Brain pericyte (primary cell): ENCODE data around the gene ARHGAP32.
"Not testable (repeated sequence)": the region's sequence is repeated elsewhere in the genome, so short reads cannot be mapped to it uniquely, and the experiment has no call there.

ENCODE experiments used
- DNase-seq: peaks from one replicate; pipeline ENCODE4 v3.0.0-alpha.2; 2012; ENCODE audit warnings: low read depth, low spot score

ARHGAP32 gene

DNA sequence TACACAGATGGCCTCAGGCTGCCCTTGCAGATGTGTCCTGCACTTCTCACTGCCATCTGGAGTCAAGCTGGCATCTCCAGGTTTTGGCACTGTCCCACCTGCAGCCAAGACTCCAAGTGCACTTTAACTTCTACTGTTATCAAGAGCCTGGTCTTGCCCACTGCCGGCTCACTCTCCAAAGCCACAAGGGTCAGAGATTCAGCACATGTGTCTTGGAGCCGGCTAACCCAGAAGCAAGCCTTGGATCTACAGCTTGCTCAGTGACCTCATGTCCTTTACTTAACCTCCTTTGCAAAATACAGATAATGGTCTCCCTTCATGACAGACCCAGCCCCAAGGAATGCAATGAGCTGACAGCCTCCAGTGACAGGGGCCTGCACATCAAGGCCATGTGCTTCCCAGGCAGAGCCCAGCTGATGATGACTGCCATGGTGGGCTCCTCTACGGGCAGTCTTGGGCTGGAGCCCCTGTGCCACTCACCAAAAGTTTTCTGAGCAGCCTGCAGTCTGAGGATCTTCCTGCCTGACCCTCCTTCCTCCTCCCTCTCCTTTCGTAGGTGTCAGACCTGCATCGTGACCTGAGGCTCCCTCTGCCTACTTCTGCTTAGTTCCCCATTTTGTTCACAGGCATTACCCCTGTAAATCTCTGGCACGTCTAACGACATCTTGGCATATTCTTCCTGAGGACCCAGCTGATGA lies 258.5 kb downstream of the ARHGAP32 start:
- DNase-seq, result no peak

DNA sequence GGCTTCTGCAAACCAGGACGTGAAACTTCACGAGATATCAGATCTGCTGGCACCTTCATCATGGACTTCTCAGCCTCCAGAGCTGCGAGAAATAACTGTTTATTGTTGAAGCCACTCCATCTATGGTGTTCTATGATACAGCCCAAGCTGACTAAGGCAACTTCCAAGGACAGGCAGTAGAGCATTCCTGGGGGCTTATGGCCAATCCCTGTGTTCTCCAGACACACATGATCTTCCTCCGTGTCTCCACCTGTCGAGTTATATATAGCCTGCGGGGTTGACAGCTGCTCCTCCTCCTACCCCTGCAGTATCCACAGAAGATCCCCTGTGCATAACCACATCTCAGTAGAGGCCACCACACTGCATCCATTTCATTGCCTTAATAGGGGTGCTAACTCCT lies 260.5 kb downstream of the ARHGAP32 start:
- DNase-seq, result no peak

DNA sequence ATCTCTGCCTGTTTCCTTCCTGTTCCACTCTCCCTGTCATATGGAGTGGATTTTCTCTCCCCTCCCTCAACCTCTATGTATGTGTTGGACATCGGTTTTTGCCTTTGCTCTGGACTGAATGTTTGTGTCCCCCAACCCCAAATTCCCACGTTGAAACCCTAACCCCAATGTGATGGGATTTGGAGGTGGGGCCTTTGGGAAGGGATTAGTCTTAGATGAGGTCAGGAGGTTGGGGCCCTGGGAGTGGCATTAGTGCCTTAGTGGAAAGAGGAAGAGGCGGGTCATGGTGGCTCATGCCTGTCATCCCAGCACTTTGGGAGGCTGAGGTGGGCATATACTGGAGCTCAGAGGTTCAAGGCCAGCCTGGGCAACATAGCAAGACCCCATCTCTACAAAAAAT lies 261.1 kb downstream of the ARHGAP32 start:
- DNase-seq, result no peak

DNA sequence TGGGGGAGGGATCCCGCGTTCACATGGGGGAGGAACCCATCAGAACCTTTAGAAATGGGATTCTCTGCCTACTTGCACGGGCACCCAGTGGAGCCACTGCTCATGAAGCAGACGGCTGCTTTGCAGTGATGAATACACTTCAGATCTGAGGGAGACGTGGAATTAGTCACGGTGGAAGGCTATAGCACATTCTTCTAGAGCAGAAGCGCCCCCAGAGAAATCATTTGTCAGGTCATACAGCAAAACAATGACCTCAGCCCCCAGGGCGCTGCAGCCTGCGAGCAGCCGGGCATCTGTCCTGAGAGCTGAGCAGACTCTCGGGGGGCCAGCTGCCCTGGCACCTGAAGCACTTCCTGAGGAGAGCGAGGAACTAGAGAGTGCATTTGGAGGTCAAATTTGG lies 262.1 kb downstream of the ARHGAP32 start:
- DNase-seq, result no peak

DNA sequence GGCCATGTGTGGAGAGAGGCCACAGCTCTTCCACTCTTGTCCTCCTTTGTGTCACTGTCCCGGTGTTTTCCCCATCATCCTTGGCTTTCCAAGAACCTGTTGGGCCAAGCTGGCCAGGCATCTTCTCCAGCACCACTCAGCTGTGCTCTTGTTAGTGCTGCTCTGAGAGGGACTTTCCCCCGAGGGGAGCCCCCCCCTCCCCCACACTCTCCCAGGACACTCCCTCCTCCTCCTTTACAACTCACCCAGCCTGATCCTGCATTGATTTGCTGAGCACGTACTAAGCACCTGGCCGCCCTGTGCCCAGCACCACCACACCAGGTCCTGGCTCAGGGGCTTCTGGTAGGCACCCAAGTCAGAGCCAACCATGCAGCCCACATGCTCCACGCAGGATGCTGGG lies 262.7 kb downstream of the ARHGAP32 start:
- no peak for DNase-seq

DNA sequence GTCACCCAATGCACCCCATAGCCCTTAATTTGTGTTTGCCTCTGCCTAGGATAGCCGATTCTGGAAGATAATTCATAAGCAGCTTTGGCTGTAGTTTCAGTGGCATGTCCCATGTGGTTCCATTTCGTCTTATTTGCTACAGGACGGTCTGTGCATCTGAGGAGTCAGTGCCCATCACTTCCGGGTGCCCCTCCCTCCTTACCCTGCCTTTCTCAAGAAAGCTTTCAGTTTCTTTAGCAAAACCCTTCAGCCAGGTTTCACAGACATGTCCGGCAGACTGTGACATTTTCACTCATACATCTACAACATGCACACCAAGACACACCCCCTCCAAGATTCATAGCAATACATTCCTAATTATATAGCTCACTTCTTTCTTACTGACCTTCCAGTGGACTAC lies 263.7 kb downstream of the ARHGAP32 start:
- no peak for DNase-seq

DNA sequence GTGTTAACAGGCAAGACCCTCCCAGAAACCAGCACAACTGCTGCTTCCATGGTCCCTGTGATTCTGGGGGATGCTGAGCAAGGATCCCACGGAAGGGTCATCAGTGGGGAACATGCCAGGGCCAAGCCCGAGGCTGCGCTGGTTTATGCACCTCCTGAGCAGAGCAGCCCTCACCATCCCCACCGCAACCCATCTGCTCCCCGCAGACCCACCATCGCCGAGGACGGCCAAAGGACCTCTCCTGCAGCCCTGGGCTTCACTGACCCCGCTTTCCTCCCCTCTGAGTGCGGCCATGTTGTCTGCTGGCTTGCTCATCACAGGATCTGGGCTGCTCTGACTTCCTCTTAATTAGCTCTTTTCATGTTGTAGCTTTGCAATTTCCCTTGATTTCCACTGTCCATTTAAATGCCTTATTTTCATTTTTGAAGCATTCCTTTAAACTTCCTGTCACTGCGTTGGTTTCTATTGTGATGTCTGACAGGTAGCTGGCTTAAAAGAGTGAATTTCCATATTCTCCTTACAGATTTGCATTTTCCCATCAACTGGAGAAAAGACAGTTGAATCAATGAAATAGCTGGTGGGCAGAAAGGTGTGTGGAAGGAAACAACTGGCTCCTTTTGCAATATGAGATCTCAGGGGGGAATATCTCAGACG lies 264.3 kb downstream of the ARHGAP32 start:
- no peak for DNase-seq

DNA sequence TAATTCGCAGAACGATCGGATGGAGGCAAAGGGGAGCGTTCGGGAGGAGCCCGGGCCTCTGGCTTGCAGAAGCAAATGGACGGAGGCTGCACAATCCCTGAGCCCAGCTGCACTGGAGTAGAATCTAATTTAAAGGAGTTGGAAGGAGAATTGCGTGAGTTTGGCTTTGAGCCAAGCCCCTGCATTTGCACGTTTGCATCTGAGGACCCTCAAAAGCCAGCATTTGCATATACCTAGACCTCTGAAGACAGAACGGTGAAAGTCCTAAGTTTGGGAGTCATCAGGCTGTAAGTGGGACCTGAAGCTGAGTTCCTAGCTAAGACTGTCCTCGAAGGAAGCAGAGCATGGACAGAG lies 265.0 kb downstream of the ARHGAP32 start:
- DNase-seq, result no peak

DNA sequence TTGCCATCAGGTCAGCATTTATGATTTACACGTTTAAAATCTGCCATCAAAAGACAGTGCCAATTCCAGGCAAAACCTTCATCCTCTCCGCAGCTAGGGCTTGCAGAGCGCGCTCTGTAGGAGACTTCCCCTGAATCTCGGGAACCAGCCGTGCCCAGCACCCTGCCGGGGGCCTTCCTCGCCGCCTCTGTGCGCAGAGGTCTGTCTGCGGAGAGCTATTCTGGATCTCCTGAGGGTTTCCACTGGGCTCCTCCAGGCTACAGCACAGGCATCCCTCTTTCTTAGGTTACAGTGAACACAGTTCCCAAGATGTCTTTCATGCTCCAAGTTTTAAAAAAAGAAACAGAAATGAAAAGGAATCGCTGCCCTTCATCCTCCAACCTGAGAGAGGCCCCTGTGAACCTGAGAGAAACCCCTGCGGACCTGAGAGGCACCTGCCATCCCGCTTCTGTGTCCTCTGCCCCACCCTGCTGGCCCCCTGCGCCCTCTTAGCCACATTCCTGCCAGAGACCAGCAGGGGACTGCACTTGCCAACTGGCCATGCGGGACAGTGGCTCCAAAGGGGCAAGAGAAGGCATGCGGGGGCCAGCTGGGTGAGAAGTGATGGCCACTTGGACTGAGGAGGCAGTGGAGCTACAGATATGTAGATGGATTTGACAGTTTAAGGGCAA lies 265.6 kb downstream of the ARHGAP32 start:
- DNase-seq, result no peak

DNA sequence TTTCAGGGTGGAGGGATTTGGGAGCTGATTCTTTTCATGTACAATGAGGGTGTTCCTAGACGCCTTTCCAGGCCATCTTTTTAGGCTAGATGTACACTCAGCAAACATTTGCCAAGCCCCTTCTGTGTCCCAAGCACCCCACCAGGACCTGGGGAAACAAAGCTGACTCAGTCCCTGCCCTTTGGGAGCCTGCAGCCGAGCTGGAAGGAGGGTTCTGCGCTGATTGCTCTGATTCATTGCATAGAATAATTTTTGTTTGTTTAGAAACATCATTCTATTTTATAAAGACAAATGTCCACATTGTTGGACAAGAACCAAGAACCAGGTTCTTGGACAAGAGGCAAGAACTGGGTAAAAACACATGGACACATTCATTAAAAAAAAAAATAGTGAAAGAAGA lies 266.1 kb downstream of the ARHGAP32 start:
- DNase-seq, result no peak

DNA sequence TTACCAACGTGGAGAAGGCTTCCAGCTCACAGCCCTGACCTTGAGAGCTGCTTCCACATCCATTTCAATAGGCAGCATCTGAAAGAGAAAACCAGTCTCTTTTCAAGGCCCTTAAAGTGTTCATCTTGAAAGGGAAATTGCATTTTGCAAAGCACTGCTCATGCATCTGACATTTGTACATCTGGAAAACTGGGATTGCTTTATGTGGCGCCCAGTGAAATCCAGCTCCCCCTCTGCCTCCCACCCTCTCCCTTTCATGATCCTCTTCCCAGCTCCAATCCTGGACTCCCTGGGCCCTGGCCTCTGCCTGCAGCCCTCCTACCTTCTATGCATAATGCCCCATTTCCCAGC lies 266.9 kb downstream of the ARHGAP32 start:
- no peak for DNase-seq

DNA sequence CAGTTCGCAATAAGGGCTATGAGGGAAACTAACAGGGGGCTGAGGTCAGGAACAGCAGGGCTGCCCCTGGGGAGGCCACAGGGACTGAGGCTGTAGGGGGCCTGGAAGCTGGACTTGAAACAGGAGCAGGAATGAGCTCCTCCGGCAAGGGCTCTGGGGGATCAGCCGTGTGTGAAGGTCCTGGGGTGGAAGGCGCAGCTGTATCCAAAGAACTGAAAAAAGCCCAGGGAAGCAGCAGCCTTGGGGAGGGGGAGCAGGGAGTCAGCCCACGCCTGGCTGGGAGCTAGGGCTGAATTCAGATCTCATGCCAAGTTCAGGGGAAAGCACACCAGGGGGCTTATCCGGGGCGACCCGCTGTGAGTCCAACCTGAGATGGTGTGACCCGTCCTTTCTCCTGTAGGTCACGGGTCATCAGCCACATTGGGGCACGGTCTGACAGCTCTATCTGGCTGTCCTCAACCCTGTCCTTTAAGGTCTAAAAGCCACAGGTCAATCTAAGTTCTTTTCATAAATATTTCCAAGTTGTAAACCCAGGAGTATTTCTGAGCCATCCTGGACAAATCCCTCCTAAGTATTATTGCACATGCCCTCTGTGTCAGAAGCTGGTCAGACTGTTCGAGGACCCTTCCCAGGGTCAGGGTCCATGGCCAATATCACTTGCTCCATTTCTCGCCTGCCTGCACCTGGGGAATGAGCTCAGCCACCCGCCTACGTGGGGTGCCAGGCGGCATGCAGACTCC lies 267.4 kb downstream of the ARHGAP32 start:
- DNase-seq, result no peak

DNA sequence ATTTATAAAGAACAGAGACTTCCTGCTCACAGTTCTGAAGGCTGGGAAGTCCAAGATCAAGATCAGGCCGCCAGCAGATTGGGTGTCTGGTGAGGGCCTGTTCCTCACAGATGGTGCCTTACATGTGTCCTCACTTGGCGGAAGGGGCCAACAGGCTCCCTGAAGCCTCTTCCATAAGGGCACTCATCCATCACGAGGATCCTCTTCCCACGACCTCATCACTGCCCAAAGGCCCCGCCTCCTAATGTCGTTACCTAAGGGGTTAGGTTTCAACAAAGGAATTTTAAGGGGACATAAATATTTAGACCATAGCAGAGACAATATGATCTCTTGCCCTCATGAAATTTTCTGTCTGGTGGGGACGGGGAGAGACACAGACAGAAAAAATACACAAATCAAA lies 268.0 kb downstream of the ARHGAP32 start:
- no peak for DNase-seq

DNA sequence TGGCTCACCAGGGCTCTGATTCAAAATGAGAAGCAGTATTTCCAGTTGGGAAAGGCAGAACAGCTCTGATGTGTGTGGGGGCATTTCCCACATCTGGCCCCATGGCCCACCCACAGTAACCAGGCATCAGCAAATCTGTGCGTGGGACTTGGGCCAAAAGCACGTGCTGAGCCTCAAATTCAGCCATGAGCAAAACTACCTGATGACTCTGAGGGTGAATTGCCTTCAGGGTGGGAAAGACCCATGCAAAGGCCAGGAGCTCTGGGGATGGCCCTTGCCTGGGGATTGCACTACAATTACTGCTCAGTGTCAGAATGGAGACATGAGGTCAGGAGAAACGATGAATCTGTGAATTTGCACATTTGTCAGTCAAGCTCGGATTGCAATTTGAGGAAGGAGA lies 270.3 kb downstream of the ARHGAP32 start:
- no peak for DNase-seq

DNA sequence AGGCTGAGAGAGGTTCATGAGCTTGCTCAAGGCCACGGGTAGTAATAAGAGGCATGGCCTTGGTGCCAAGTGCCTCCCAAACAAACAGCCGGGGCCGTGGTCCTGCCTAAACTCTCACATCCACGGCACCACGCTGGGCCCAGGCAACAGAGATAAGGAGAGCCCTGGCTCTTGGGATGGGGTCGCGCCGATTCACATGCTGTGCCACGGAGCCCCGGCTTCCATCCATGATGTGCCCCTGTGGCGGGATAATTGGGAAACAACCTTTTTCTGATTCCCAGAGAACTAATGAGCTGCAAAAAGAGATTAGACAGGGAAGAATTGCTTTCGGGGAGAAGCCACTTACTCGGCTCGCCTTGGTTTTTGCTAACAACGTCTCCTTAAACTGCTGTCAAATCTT lies 271.5 kb downstream of the ARHGAP32 start:
- no peak for DNase-seq

DNA sequence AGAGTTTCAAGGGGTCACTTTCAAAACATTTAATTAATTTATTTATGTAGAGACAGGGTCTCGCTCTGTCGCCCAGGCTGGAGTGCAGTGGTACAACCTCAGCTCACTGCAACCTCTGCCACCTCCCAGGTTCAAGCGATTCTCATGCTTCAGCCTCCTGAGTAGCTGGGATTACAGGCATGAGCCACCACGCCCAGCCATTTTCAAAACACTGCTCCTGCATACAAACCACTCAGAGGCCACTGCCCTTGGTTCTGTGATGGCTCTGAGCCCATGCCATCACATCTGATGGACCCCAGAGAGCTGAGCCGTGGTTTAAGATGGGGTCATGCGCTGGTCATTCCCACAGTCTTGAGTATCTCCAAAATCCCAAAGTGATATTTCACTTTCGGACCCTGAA lies 272.5 kb downstream of the ARHGAP32 start:
- not testable (repeated sequence) for DNase-seq

DNA sequence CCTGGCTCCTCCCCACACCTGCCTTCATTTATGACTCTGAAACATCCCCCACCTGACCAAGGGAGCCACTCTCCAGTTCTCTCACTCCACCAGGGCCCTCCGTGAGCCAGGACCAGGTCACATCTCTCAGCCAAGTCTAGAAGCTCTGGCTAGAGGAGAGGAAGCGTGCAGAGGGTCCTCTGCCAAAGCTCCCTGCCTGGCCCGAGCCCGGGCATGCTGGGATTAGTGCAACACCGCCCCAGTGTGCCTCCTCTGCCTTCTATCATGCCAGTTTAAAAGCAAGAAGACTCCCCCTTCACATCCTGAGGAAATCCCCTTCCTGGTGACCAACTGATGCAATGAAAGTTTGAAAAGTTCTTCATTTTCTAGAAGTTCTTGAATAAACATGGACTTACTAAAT lies 272.9 kb downstream of the ARHGAP32 start:
- DNase-seq, result no peak

DNA sequence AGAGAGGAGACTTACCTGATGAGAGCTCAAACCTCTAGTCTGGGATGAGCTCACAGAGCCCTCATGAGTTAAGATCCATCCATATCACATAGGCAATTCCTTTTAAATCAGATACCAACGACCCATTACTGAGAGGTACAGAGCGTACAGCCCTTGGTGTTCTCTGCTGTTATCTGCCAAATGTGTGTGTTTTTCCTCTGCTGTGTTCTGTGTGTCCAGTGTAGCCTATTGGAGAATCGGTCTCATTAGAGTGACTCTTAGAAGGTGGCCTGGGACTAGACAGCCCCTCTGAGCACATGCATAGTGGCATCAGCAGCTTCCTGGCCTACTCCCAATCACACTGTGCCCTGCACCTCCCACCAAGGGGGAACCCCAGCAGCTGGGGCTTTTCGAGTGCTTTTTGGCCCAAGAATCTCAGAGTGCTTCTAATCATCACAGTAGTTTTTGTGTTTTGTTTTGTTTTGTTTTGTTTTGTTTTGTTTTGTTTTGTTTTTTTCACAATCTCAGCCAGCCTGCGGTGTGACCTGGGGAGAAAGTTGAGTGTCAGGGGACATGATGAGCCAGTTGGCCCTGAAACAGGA lies 274.9 kb downstream of the ARHGAP32 start:
- no peak for DNase-seq

DNA sequence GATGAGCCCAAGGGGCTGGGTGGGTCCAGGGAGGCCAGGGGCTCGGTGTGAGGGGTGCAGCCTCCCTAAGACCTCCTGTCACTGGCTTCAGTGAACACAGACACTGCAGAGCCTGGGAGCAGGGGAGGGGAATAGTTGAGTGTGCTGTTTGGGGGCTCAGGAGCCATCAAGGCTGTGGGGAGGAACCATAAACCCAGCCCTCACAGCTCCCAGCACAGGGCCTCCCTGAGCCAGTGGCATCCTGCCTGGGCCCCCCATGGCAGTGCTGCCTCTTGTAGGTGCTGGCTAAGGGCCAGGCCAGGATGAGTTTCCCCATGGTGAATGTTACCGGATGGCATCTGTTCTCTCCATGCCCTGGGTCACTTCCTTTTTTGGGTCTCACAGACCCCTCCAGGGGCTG lies 275.4 kb downstream of the ARHGAP32 start:
- DNase-seq, result no peak

DNA sequence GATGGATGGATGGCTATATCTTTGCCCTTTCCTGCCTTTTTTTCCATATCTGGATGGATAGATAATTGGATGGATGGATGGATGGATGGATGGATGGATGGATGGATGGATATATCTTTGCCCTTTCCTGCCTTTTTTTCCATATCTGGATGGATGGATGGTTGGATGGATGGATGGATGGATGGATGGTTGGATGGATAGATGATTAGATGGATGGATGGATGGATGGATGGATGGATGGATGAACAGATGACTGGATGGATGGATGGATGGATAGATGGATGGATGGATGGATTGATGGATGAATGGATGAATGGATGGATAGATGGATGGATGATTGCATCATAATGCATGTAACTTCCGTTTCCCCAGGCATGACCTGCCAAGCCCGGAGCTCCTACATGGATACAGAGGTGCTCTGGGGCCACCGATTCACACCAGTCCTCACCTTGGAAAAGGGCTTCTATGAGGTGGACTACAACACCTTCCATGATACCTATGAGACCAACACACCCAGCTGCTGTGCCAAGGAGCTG lies 276.0 kb downstream of the ARHGAP32 start:
- no peak for DNase-seq

DNA sequence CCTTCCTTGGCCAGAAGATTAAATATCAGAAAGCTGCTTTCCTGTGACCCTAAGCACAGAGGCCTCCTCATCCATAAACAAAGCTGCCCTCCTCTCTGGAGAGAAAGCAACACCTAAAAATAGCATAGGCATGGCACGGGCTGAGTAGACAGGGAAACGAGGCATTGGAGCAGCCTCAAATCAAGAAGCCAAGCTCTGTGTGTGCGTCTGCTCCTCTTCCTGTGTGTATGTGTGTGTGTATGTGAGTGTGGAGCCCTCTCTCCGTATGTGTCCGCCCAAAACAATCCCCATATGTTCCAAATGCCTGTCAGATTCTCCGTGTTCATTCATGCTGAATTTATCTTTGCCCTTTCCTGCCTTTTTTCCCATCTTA lies 277.0 kb downstream of the ARHGAP32 start:
- no peak for DNase-seq
